Breast epithelium (tissue), 3 donors: Measurements from ENCODE around the gene NR3C1.

Experiments used
- CTCF ChIP-seq, 3 donors: fragments of 450-650 bp; IDR thresholded peaks; one replicate each; pipeline ENCODE4 v1.5.1; 2016 to 2017; ENCODE audit warnings: antibody characterized with exemption in 3 of 3, mild to moderate bottlenecking in 3 of 3, moderate library complexity in 3 of 3
- POLR2A ChIP-seq: fragments of 450-650 bp; IDR thresholded peaks from one replicate; pipeline ENCODE4 v1.6.1; 2016; ENCODE audit warnings: antibody characterized with exemption, mild to moderate bottlenecking, moderate library complexity
- POLR2AphosphoS5 ChIP-seq, 3 donors: sonication (generic); formaldehyde crosslinking; IDR thresholded peaks; one replicate each; pipeline ENCODE4 v1.6.1; 2017; ENCODE audit warnings: antibody characterized with exemption in 3 of 3

- TF ChIP-seq POLR2AphosphoS5 (IDR thresholded peaks at IDR 0.05) (no peak), POLR2A (no peak), CTCF (IDR thresholded peaks at IDR 0.05) (no peak)
These were observed 30.4 kb downstream of the NR3C1 start for GRCh38 chr5:143373076-143373475.
